ENCODE measurements around the gene CD72.

The CD72 gene, protein sequence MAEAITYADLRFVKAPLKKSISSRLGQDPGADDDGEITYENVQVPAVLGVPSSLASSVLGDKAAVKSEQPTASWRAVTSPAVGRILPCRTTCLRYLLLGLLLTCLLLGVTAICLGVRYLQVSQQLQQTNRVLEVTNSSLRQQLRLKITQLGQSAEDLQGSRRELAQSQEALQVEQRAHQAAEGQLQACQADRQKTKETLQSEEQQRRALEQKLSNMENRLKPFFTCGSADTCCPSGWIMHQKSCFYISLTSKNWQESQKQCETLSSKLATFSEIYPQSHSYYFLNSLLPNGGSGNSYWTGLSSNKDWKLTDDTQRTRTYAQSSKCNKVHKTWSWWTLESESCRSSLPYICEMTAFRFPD

DNA sequence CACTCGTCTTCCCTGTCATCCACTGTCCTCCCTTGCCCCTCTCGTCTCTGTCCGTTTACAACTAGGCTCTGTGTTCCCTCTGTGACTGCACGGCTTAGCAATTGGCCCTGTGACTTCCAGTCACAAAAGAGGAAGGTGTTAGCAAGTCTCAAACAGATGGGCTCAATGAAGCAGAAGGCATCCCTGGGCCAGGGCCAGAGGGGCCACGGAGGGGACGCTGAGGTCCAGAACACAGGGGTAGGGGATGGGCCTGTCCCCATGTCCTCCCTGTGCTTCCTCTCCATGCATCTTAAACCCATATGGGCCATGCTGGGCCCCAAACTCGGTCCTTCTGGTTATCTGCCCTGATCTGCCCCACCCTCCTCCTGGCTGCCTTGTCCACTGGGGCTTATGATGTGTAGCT, at the start of gene CD72:
CD72 (minus strand) TSS at position 89 of the 403 bp plus-strand sequence. CDS start 110 bp downstream, outside the sequence.
- peak; percentile 19 for DNase-seq

DNA sequence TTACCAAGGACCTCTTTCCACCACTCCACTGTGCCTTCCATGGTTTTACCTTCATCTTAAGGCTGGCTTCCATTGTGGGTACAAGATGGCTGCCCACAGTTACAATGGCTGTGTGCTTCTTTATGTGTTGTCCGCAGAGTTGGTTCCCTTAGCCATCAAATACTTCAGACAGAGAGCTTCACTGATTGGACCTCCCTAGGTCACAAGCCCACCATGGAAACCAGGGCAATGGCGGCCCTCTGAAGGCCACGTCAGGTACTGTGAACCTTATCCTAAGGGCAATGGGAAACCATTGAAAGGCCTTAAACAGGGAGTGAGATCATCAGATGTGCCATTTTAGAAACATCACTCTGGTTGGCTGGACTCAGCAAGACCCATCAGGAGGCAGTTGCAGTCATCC, 49.7 kb upstream of the CD72 start:
- no peak for DNase-seq

DNA sequence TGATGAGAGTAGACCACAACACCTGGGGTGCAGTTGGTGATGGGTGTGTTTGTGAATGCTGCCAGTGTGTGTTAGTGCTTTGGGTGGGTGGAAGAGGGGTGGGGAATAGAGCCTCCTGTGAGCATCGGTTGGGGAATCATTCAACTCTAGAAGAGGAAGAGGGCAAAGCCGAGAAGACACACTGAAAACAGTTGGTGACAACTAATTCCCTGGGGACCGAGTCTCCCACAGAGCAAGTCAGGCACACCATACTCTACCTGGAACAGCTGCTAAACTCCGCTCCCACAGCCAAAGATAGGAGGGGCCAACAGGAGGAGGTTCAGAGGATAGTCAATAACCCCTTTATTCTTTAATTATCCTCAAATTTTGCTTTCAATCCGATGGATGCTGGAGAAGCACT, 48.3 kb upstream of the CD72 start:
- DNase-seq, result no peak

DNA sequence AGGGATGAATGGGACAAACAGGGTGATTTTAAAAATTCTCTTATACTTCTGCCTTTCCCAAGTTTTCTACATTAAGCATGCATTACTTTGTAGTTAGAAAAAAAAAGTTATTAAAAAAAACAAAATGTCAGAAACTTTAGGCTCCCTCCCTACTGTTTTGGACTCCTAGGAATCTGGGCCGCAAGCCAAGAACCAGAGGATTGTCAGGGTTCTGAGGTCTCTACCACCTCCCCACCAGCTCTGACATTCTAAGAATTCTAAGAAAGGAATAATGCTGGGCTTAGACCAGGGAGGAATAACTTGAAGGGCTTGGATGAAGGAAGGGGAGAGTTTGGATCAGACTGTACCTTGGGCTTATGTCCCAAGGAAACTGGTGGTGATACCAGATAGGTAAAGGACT, 47.8 kb upstream of the CD72 start:
- DNase-seq, result no peak

DNA sequence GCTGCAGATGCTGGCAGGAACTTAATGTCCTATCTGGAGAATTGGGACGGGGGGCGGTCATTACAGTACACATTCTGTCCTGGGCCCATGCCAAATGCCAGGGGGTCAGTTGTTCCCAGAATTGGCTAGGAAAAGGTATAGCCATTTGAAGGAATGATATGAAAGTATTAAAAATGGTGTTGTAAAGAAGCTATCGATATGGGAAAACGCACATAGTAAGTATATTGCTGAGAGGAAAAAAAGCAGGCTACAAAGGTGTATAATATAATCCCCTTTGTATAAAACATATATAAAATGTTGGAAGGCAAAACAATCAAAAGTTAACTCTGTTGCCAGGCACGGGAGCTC, 47.2 kb upstream of the CD72 start:
- DNase-seq, result peak; percentile 53

GRCh38 chr9:35664531-35665470, 46.6 kb upstream of the CD72 start, which contains the start of gene ARHGEF39:
Gene ARHGEF39, minus strand, starts transcription at chr9:35665195. Its CDS starts 26 bp downstream, at chr9:35665169.
- peak; percentile 53 for DNase-seq

- no peak for DNase-seq
Measured at GRCh38 chr9:35662437-35662836, 44.2 kb upstream of the CD72 start.

- no peak for DNase-seq
Measured at GRCh38 chr9:35661756-35662350, 43.6 kb upstream of the CD72 start.

GRCh38 chr9:35660966-35661415, 42.8 kb upstream of the CD72 start:
- peak; percentile 30 for DNase-seq

DNA sequence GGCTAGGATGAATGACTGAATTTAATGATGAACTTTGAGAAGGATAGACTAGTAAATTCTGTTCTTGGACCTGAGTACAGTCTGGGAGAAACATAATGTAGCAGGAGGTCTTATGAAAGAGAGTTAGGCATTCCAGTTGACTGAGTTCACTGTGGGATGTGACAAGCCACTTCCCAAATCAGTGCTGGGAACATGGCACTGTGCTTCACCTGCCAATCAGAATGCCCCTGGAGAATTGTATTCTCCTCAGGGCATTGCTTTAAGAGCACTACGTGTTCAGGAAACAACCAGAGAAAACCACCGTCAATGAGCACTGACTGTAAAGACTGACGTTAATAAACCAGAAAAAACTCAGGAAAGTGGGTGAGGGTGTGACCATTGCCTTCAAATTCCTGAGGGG, 41.1 kb upstream of the CD72 start:
- no peak for DNase-seq

GRCh38 chr9:35658968-35659220, 40.7 kb upstream of the CD72 start:
- no peak for DNase-seq

GRCh38 chr9:35658137-35658967, 40.1 kb upstream of the CD72 start, which contains the start of gene CCDC107:
Gene CCDC107, plus strand, starts transcription at chr9:35658292. Its CDS starts 88 bp downstream, at chr9:35658380.
- DNase-seq, result peak; percentile 93

GRCh38 chr9:35657546-35658136, 39.4 kb upstream of the CD72 start, which contains the start of gene RMRP:
Gene RMRP, minus strand, starts transcription at chr9:35658019.
- DNase-seq, result peak; percentile 98

- no peak for DNase-seq
Measured at GRCh38 chr9:35656831-35657545, 38.8 kb upstream of the CD72 start.

- no peak for DNase-seq
Measured at GRCh38 chr9:35656348-35656747, 38.1 kb upstream of the CD72 start.

- no peak for DNase-seq
Measured at GRCh38 chr9:35653611-35654010, 35.4 kb upstream of the CD72 start.

GRCh38 chr9:35652829-35653209, 34.6 kb upstream of the CD72 start:
- no peak for DNase-seq

GRCh38 chr9:35651956-35652828, 34.0 kb upstream of the CD72 start:
- no peak for DNase-seq

GRCh38 chr9:35650341-35651158, 32.3 kb upstream of the CD72 start, which contains the start of gene SIT1:
Gene SIT1, minus strand, starts transcription at chr9:35650931. Its CDS starts 78 bp downstream, at chr9:35650853.
- no peak for DNase-seq
